WTC11 (cell line): Measurements from ENCODE around the gene FUT6.

Experiments
- CREB1 ChIP-seq: sonication (generic); formaldehyde crosslinking; IDR thresholded peaks from 2 replicates; pipeline ENCODE4 v1.8.0; 2023; ENCODE audit warnings: mild to moderate bottlenecking, missing genetic modification reagents
- NR2C2 ChIP-seq: sonication (generic); formaldehyde crosslinking; IDR thresholded peaks from 2 replicates; pipeline ENCODE4 v1.8.0; 2022; ENCODE audit warnings: mild to moderate bottlenecking, missing genetic modification reagents
- ZNF263 ChIP-seq: sonication (generic); formaldehyde crosslinking; IDR thresholded peaks from 2 replicates; pipeline ENCODE4 v1.8.1; 2022; ENCODE audit warnings: low read depth, mild to moderate bottlenecking, moderate library complexity, missing genetic modification reagents
- TF ChIP-seq, protein P1 (sequence below): sonication (generic); formaldehyde crosslinking; IDR thresholded peaks from 2 replicates; pipeline ENCODE4 v1.8.0; 2023; ENCODE audit warnings: missing genetic modification reagents
- TF ChIP-seq, protein P2 (sequence below): fragments of 200-600 bp; IDR thresholded peaks from 2 replicates; pipeline ENCODE4 v1.8.0; 2022; ENCODE audit warnings: antibody characterized with exemption

DNA sequence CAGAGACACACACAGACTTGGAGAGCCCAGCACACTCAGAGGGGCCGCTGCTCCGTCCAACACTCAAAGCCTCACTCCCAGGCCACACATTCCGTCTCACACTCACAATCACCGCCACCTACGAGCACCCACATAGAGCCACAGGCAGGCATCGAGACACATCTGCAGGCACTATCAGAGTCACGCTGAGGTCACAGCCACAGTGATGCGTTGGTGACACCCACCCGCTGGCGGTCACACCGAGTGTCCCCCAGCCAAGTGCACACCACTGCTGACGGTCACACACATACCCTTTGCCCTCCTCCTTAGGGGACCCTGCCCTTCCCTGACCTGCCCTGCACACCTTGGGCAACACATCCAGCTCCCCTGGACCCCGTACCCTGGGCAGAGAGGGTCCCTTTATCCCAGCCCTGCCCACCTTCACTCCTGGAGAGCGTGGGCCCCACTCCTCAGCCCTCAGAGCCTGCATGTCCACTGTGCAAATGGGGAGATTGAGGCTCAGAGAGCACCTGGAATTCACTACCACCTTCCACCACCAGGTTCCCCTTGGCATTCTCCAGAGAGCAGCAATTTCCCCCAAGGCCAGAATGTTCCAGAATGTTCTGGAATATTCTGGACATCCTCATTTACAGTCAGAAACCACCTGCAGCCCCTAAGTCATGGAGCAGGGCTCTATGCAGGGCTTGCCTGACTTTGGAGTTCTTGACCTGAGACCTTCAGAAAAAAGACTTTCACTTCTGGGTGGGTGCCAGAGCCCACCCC, 25.4 kb upstream of the FUT6 start:
- TF ChIP-seq CREB1 (no peak), ZNF263 (CRISPR knock-in tag) (no peak), NR2C2 (no peak)
- TF ChIP-seq, protein P1, sequence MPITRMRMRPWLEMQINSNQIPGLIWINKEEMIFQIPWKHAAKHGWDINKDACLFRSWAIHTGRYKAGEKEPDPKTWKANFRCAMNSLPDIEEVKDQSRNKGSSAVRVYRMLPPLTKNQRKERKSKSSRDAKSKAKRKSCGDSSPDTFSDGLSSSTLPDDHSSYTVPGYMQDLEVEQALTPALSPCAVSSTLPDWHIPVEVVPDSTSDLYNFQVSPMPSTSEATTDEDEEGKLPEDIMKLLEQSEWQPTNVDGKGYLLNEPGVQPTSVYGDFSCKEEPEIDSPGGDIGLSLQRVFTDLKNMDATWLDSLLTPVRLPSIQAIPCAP: no peak
- TF ChIP-seq, protein P2, sequence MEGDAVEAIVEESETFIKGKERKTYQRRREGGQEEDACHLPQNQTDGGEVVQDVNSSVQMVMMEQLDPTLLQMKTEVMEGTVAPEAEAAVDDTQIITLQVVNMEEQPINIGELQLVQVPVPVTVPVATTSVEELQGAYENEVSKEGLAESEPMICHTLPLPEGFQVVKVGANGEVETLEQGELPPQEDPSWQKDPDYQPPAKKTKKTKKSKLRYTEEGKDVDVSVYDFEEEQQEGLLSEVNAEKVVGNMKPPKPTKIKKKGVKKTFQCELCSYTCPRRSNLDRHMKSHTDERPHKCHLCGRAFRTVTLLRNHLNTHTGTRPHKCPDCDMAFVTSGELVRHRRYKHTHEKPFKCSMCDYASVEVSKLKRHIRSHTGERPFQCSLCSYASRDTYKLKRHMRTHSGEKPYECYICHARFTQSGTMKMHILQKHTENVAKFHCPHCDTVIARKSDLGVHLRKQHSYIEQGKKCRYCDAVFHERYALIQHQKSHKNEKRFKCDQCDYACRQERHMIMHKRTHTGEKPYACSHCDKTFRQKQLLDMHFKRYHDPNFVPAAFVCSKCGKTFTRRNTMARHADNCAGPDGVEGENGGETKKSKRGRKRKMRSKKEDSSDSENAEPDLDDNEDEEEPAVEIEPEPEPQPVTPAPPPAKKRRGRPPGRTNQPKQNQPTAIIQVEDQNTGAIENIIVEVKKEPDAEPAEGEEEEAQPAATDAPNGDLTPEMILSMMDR: no peak
